ENCODE data around the gene USP11.

The USP11 gene

DNA sequence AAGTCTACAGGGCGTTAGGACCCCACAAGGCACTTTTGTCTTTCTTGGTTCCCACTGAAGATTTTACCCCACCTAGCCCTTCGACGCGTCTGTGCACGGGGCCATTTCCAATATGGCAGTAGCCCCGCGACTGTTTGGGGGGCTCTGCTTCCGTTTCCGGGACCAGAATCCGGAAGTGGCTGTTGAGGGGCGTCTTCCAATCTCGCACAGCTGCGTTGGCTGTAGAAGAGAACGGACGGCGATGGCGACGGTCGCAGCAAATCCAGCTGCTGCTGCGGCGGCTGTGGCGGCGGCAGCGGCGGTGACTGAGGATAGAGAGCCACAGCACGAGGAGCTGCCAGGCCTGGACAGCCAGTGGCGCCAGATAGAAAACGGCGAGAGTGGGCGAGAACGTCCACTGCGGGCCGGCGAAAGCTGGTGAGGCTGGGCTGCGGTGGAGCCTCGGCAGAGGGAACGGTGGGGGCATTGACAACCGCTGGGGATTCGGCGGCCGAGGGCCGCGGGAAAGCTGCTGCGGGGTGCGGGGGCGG is at the start of gene USP11:
TSS of gene USP11 (plus strand) at position 207 of the 530 bp plus-strand sequence. CDS start at position 242, 35 bp downstream.
- peaks cover 0 to 13% (median 4%) of the 10 kb centered on the region in 5 donors for H3K27me3 ChIP-seq (ENCODE audit: control insufficient read depth in 5 of 5, insufficient read depth in 4 of 5, low read length in 5 of 5)
- H3K27ac ChIP-seq (ENCODE audit: low read depth, low read length), result peak within 1 kb of the TSS; percentile 88
- H3K9me3 ChIP-seq (ENCODE audit: control insufficient read depth in 5 of 5, low read length in 5 of 5), result no peaks in the 10 kb centered on the region
- peak within 1 kb of the TSS; percentile 40 to 89 (median 78) for H3K9ac ChIP-seq (ENCODE audit: low read length in 5 of 5)
- H3K4me3 ChIP-seq (ENCODE audit: low read depth in 1 of 5, low read length in 5 of 5), result peak within 1 kb of the TSS; percentile 67 to 79 (median 72)
- H3K36me3 ChIP-seq (ENCODE audit: control insufficient read depth in 5 of 5, insufficient read depth in 5 of 5, low read length in 5 of 5), result peaks cover 0 to 13% (median 9%) of the 10 kb centered on the region in 5 donors
- H3K4me1 ChIP-seq (ENCODE audit: control insufficient read depth in 5 of 5, insufficient read depth in 5 of 5, low read length in 5 of 5), result peaks cover 3 to 13% (median 10%) of the 10 kb centered on the region in 5 donors

DNA sequence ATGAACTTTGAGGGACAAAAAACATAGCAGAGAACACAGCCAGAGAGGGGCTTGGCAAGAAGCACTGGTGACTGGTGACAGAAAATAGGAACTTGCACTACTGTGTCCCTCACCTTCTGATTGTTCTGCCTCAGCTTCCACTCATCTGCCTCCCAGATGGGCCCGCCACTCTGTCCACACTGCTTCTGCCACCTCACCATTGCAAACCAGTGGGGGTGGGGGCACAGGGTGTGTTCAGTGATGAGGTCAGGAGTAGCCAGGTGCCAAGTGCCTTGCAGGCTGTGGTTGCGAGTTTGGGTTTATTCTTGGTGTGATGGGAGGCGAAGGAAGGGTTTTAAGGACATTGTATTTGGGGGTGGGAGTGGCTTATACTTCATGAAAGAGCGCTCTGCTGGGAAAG is 48.3 kb upstream of the USP11 start:
- H3K36me3 ChIP-seq (ENCODE audit: control insufficient read depth in 5 of 5, insufficient read depth in 5 of 5, low read length in 5 of 5), result peaks cover 0 to 68% (median 53%) of the 10 kb centered on the region in 5 donors
- H3K4me3 ChIP-seq (ENCODE audit: low read depth in 1 of 5, low read length in 5 of 5), result no peak overlapping the region
- H3K9ac ChIP-seq (ENCODE audit: low read length in 5 of 5), result no peak overlapping the region
- H3K4me1 ChIP-seq (ENCODE audit: control insufficient read depth in 5 of 5, insufficient read depth in 5 of 5, low read length in 5 of 5), result peaks cover 0 to 2% (median 0%) of the 10 kb centered on the region in 5 donors
- H3K27ac ChIP-seq (ENCODE audit: low read depth, low read length), result no peak overlapping the region
- H3K27me3 ChIP-seq (ENCODE audit: control insufficient read depth in 5 of 5, insufficient read depth in 4 of 5, low read length in 5 of 5), result peaks cover 0 to 41% (median 23%) of the 10 kb centered on the region in 5 donors
- H3K9me3 ChIP-seq (ENCODE audit: control insufficient read depth in 5 of 5, low read length in 5 of 5), result no peaks in the 10 kb centered on the region

DNA sequence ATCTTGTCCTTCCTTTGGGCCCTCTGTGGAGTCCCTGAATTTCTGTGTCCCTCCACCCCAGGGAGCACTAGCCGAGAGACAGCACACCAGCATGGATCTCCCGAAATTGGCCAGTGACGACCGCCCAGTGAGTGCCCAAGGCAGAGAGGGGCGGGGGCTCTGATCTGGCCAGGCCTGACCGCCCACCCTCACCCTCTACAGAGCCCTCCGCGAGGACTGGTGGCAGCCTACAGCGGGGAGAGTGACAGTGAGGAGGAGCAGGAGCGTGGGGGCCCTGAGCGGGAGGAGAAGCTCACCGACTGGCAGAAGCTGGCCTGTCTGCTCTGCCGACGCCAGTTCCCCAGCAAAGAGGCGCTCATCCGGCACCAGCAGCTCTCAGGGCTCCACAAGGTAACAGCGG is 47.6 kb upstream of the USP11 start:
- Histone ChIP-seq H3K4me3 (ENCODE audit: low read depth in 1 of 5, low read length in 5 of 5) (no peak overlapping the region), H3K9ac (ENCODE audit: low read length in 5 of 5) (no peak overlapping the region), H3K27me3 (ENCODE audit: control insufficient read depth in 5 of 5, insufficient read depth in 4 of 5, low read length in 5 of 5) (peaks cover 0 to 39% (median 20%) of the 10 kb centered on the region in 5 donors), H3K4me1 (ENCODE audit: control insufficient read depth in 5 of 5, insufficient read depth in 5 of 5, low read length in 5 of 5) (peaks cover 0 to under 1% (median 0%) of the 10 kb centered on the region in 5 donors), H3K36me3 (ENCODE audit: control insufficient read depth in 5 of 5, insufficient read depth in 5 of 5, low read length in 5 of 5) (peaks cover 0 to 62% (median 50%) of the 10 kb centered on the region in 5 donors), H3K27ac (ENCODE audit: low read depth, low read length) (no peak overlapping the region), H3K9me3 (ENCODE audit: control insufficient read depth in 5 of 5, low read length in 5 of 5) (no peaks in the 10 kb centered on the region)

DNA sequence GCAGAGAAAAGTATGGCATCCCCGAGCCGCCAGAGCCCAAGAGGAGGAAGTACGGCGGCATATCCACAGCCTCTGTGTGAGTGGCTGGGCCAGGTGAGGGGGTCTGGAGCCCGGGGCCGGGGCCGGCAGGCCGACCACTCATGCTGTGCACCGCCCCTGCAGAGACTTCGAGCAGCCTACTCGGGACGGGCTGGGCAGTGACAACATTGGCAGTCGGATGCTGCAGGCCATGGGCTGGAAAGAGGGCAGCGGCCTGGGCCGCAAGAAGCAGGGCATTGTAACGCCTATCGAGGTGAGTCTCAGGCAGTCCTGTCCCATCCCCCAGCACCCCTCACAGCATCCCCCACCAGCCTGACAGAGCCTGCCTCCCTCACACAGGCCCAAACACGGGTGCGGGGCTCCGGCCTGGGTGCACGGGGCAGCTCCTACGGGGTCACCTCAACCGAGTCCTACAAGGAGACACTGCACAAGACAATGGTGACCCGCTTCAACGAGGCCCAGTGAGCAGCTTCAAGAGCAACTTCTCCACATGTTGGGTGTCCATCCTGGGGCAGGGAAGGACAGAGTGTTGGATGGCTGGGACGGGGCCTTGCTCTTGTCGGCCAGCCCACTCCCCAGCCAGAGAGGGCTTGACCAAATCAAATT is 46.6 kb upstream of the USP11 start:
- H3K36me3 ChIP-seq (ENCODE audit: control insufficient read depth in 5 of 5, insufficient read depth in 5 of 5, low read length in 5 of 5), result peaks cover 0 to 53% (median 42%) of the 10 kb centered on the region in 5 donors
- H3K4me3 ChIP-seq (ENCODE audit: low read depth in 1 of 5, low read length in 5 of 5), result no peak overlapping the region
- H3K27me3 ChIP-seq (ENCODE audit: control insufficient read depth in 5 of 5, insufficient read depth in 4 of 5, low read length in 5 of 5), result peaks cover 5 to 37% (median 24%) of the 10 kb centered on the region in 5 donors
- H3K4me1 ChIP-seq (ENCODE audit: control insufficient read depth in 5 of 5, insufficient read depth in 5 of 5, low read length in 5 of 5), result peaks cover 0 to 8% (median 4%) of the 10 kb centered on the region in 5 donors
- no peak overlapping the region for H3K27ac ChIP-seq (ENCODE audit: low read depth, low read length)
- no peaks in the 10 kb centered on the region for H3K9me3 ChIP-seq (ENCODE audit: control insufficient read depth in 5 of 5, low read length in 5 of 5)
- no peak overlapping the region for H3K9ac ChIP-seq (ENCODE audit: low read length in 5 of 5)

DNA sequence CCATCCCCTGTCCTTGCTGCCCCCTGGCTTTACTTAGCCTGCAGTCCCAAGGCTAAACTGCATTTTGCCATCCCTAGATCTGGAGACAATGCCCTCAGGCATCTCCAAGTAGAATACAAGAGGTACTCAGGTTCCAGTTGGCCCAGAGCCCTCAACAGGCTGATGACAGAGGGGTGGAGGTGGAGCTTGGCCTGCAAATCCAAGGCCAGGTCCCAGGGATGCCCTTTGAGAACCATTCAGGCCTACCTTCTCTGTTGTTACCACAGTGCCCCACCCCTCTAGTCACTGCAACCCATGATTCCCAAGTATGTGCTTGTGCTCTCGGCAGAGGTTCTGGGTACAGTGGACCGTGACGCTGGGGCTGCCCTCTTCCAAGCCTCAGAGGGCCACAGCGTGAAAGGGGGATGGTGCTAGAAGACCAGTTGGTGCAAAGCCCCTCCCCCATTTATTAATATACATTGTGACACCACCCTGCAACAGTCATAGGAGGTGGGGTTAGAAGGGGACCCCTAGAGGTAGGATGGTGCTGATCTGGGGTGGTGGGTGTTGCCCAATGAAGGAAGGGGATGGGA is 45.6 kb upstream of the USP11 start:
- Histone ChIP-seq H3K4me3 (ENCODE audit: low read depth in 1 of 5, low read length in 5 of 5) (no peak overlapping the region), H3K9ac (ENCODE audit: low read length in 5 of 5) (no peak overlapping the region), H3K36me3 (ENCODE audit: control insufficient read depth in 5 of 5, insufficient read depth in 5 of 5, low read length in 5 of 5) (peaks cover 0 to 43% (median 32%) of the 10 kb centered on the region in 5 donors), H3K9me3 (ENCODE audit: control insufficient read depth in 5 of 5, low read length in 5 of 5) (no peaks in the 10 kb centered on the region), H3K27ac (ENCODE audit: low read depth, low read length) (no peak overlapping the region), H3K27me3 (ENCODE audit: control insufficient read depth in 5 of 5, insufficient read depth in 4 of 5, low read length in 5 of 5) (peaks cover 5 to 28% (median 18%) of the 10 kb centered on the region in 5 donors), H3K4me1 (ENCODE audit: control insufficient read depth in 5 of 5, insufficient read depth in 5 of 5, low read length in 5 of 5) (peaks cover 0 to 16% (median 13%) of the 10 kb centered on the region in 5 donors)

DNA sequence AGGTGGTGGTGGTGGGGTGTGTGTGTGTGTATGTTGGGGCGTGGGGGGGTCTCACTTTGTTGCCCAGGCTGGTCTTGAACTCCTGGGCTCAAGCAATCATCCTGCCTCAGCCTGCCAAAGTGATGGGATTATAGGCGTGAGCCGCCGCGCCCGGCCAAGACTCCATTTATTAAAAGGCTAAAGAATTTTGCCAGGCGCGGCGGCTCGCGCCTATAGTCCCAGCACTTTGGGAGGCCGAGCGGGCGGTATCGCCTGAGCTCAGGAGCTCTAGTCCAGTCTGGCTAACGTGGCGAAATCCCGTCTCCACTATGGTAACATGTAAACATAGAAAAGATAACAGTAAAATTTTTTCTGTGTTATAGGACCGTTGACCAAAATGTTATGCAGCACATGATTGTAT is 42.9 kb upstream of the USP11 start:
- no peak overlapping the region for H3K4me3 ChIP-seq (ENCODE audit: low read depth in 1 of 5, low read length in 5 of 5)
- H3K9me3 ChIP-seq (ENCODE audit: control insufficient read depth in 5 of 5, low read length in 5 of 5), result no peaks in the 10 kb centered on the region
- H3K4me1 ChIP-seq (ENCODE audit: control insufficient read depth in 5 of 5, insufficient read depth in 5 of 5, low read length in 5 of 5), result peaks cover 2 to 32% (median 28%) of the 10 kb centered on the region in 5 donors
- H3K27ac ChIP-seq (ENCODE audit: low read depth, low read length), result no peak overlapping the region
- H3K9ac ChIP-seq (ENCODE audit: low read length in 5 of 5), result no peak overlapping the region
- H3K36me3 ChIP-seq (ENCODE audit: control insufficient read depth in 5 of 5, insufficient read depth in 5 of 5, low read length in 5 of 5), result peaks cover 0 to 25% (median 20%) of the 10 kb centered on the region in 5 donors
- peaks cover 5 to 21% (median 17%) of the 10 kb centered on the region in 5 donors for H3K27me3 ChIP-seq (ENCODE audit: control insufficient read depth in 5 of 5, insufficient read depth in 4 of 5, low read length in 5 of 5)

DNA sequence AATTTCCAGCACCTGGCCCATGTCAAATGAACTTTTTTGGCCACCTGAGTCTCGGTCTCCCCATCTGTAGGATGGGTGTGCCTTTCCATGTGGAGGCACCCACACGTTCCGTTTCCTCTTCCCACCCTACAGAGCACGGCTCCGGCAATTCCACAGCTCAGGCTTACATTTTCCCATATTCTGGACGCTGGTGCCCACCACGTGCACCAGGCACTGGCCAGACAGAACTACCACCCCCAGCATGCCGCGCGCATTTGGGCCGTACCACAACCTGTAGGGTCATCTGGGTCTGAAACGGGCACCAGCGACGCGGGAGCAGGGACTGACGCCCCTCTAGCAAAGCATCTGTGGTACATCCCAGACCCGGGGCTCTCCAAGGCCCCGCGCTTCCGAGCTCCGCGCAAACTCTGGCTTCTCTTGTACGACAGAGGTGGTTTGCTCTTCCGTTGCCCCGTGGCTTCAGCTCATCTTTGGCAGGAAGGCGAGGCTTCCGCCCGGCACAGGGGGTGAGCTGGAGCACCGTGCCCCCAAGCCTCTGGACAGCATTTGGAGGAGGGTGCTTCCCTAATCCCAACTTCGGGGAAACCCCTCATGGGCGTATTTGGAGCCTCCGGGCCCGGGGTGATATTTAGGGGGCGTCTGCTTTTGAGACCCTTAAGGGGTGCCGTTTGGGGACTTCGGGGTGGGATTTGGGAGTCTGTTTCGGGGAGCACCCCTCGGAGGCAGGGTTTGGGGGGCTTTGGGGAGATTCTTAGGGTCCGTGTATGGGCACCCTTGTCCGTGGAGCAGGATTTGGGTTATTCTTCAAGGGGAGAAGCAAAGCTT is 42.2 kb upstream of the USP11 start:
- H3K27me3 ChIP-seq (ENCODE audit: control insufficient read depth in 5 of 5, insufficient read depth in 4 of 5, low read length in 5 of 5), result peaks cover 5 to 18% (median 14%) of the 10 kb centered on the region in 5 donors
- H3K4me1 ChIP-seq (ENCODE audit: control insufficient read depth in 5 of 5, insufficient read depth in 5 of 5, low read length in 5 of 5), result peaks cover 2 to 40% (median 35%) of the 10 kb centered on the region in 5 donors
- H3K27ac ChIP-seq (ENCODE audit: low read depth, low read length), result no peak overlapping the region
- peaks cover 0 to 18% (median 13%) of the 10 kb centered on the region in 5 donors for H3K36me3 ChIP-seq (ENCODE audit: control insufficient read depth in 5 of 5, insufficient read depth in 5 of 5, low read length in 5 of 5)
- peak overlapping the region in 4 of 5 donors; percentile 34 to 74 (median 66) for H3K9ac ChIP-seq (ENCODE audit: low read length in 5 of 5)
- H3K4me3 ChIP-seq (ENCODE audit: low read depth in 1 of 5, low read length in 5 of 5), result peak overlapping the region; percentile 62 to 67 (median 67)
- H3K9me3 ChIP-seq (ENCODE audit: control insufficient read depth in 5 of 5, low read length in 5 of 5), result no peaks in the 10 kb centered on the region

DNA sequence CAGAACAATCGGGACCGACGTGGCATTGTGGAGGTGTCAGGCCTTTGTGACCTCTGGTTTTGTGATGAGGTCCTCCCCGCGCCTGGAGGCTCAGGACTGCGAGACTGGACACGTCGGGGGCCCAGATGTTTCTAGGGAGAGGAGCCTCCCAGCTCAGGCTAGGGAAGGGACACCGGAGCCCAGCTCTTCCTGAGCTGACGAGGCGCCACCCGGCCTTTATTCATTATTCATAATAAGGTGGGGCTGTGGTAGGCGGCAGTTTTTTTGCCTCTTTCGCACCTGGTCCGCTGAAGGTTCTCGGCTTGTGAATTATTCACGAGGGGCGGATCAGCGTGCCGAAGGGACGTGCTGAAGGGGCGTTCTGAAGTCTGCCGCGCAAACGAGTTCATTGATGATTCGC is 41.5 kb upstream of the USP11 start:
- Histone ChIP-seq H3K27me3 (ENCODE audit: control insufficient read depth in 5 of 5, insufficient read depth in 4 of 5, low read length in 5 of 5) (peaks cover 5 to 11% (median 9%) of the 10 kb centered on the region in 5 donors), H3K36me3 (ENCODE audit: control insufficient read depth in 5 of 5, insufficient read depth in 5 of 5, low read length in 5 of 5) (peaks cover 0 to 11% (median 6%) of the 10 kb centered on the region in 5 donors), H3K9ac (ENCODE audit: low read length in 5 of 5) (peak overlapping the region in 3 of 5 donors; percentile 61 to 74 (median 72)), H3K27ac (ENCODE audit: low read depth, low read length) (no peak overlapping the region), H3K9me3 (ENCODE audit: control insufficient read depth in 5 of 5, low read length in 5 of 5) (no peaks in the 10 kb centered on the region), H3K4me3 (ENCODE audit: low read depth in 1 of 5, low read length in 5 of 5) (peak overlapping the region; percentile 62 to 67 (median 67)), H3K4me1 (ENCODE audit: control insufficient read depth in 5 of 5, insufficient read depth in 5 of 5, low read length in 5 of 5) (peaks cover 5 to 46% (median 42%) of the 10 kb centered on the region in 5 donors)

GRCh38 chrX:47191806-47192401 is 40.9 kb upstream of the USP11 start:
- H3K36me3 ChIP-seq (ENCODE audit: control insufficient read depth in 5 of 5, insufficient read depth in 5 of 5, low read length in 5 of 5), result peaks cover 0 to 5% (median 1%) of the 10 kb centered on the region in 5 donors
- H3K27ac ChIP-seq (ENCODE audit: low read depth, low read length), result no peak overlapping the region
- peaks cover 3 to 9% (median 8%) of the 10 kb centered on the region in 5 donors for H3K27me3 ChIP-seq (ENCODE audit: control insufficient read depth in 5 of 5, insufficient read depth in 4 of 5, low read length in 5 of 5)
- H3K4me1 ChIP-seq (ENCODE audit: control insufficient read depth in 5 of 5, insufficient read depth in 5 of 5, low read length in 5 of 5), result peaks cover 5 to 52% (median 48%) of the 10 kb centered on the region in 5 donors
- peak overlapping the region in 1 of 5 donors; percentile 74 for H3K9ac ChIP-seq (ENCODE audit: low read length in 5 of 5)
- peak overlapping the region; percentile 62 to 67 (median 67) for H3K4me3 ChIP-seq (ENCODE audit: low read depth in 1 of 5, low read length in 5 of 5)
- no peaks in the 10 kb centered on the region for H3K9me3 ChIP-seq (ENCODE audit: control insufficient read depth in 5 of 5, low read length in 5 of 5)
